Neutrophil (primary cell): Measurements from ENCODE around the gene RRN3.

Source experiments
- H3K27ac ChIP-seq: fragments of 200-600 bp; sonication (generic); 2 replicates; pipeline ENCODE4 v1.5.1; 2016; ENCODE audit warnings: mild to moderate bottlenecking, moderate library complexity
- H3K27me3 ChIP-seq: fragments of 200-600 bp; sonication (generic); 2 replicates; pipeline ENCODE4 v1.6.0; 2016; ENCODE audit warnings: mild to moderate bottlenecking
- H3K36me3 ChIP-seq: fragments of 200-600 bp; sonication (generic); 2 replicates; pipeline ENCODE4 v1.5.1; 2017
- H3K4me1 ChIP-seq, 2 experiments: fragments of 200-600 bp in 1 of 2; sonication (generic) in 1 of 2; 1 replicate in 1 of 2; 2 replicates in 1 of 2; pipeline versions ENCODE4 v1.5.1 to v1.6.1; 2013 to 2016; ENCODE audit warnings: low read depth in 1 of 2, low read length in 1 of 2, mild to moderate bottlenecking in 1 of 2, moderate library complexity in 1 of 2; ENCODE audit not compliant: control insufficient read depth in 1 of 2, insufficient read depth in 1 of 2
- H3K4me3 ChIP-seq, 2 experiments: fragments of 200-600 bp in 1 of 2; sonication (generic) in 1 of 2; 1 replicate in 1 of 2; 2 replicates in 1 of 2; pipeline ENCODE4 v1.5.1; 2013 to 2016; ENCODE audit warnings: low read depth in 1 of 2, low read length in 1 of 2, mild to moderate bottlenecking in 1 of 2, moderate library complexity in 1 of 2
- H3K9me3 ChIP-seq: fragments of 200-600 bp; sonication (generic); 2 replicates; pipeline ENCODE4 v1.5.1; 2016
- TF ChIP-seq, protein P1 (sequence below): fragments of 200-600 bp; sonication (generic); IDR thresholded peaks from 2 replicates; pipeline ENCODE4 v1.5.1; 2016; ENCODE audit warnings: antibody characterized with exemption

The RRN3 gene

DNA sequence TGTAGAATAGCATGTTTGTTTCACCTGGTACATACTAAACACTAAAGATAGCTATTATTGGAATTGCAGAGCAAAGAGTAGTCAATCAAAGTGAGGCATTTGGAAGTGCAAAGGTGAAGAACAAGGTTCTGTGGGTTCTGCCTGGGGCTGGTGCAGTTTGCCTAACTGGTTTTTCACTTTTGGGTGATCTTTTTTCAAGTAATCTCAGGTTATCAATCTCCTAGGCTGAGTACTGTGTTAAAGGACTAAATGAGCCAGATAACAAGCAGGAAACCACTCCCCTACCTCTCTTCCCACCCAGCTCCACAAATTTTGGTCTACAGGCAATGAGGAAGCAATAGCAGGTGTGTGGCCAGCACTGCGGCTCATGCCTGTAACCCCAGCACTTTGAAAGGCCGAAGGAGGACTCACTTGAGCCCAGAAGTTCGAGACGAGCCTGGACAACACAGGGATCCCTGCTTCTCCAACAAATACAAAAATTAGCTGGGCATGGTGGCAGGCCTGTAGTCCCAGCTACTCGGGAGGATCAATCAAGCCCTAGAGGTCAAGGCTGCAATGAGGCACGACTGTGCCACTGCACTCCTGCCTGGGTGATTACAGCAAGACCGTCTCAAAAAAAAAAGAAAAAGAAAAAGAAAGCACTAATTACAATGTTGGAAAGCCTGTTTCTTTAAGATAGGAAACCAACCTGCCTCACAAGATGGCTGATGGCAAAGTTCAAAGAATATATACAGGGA lies 36.2 kb downstream of the RRN3 start:
- H3K27me3 ChIP-seq = no peaks in the 10 kb centered on the region
- H3K9me3 ChIP-seq = no peaks in the 10 kb centered on the region
- H3K4me3 ChIP-seq = no peak overlapping the region
- H3K4me1 ChIP-seq = peaks cover 41 to 55% of the 10 kb centered on the region in 2 experiments
- TF ChIP-seq, protein P1, sequence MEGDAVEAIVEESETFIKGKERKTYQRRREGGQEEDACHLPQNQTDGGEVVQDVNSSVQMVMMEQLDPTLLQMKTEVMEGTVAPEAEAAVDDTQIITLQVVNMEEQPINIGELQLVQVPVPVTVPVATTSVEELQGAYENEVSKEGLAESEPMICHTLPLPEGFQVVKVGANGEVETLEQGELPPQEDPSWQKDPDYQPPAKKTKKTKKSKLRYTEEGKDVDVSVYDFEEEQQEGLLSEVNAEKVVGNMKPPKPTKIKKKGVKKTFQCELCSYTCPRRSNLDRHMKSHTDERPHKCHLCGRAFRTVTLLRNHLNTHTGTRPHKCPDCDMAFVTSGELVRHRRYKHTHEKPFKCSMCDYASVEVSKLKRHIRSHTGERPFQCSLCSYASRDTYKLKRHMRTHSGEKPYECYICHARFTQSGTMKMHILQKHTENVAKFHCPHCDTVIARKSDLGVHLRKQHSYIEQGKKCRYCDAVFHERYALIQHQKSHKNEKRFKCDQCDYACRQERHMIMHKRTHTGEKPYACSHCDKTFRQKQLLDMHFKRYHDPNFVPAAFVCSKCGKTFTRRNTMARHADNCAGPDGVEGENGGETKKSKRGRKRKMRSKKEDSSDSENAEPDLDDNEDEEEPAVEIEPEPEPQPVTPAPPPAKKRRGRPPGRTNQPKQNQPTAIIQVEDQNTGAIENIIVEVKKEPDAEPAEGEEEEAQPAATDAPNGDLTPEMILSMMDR = no peak
- no peak overlapping the region for H3K27ac ChIP-seq
- H3K36me3 ChIP-seq = no peaks in the 10 kb centered on the region

DNA sequence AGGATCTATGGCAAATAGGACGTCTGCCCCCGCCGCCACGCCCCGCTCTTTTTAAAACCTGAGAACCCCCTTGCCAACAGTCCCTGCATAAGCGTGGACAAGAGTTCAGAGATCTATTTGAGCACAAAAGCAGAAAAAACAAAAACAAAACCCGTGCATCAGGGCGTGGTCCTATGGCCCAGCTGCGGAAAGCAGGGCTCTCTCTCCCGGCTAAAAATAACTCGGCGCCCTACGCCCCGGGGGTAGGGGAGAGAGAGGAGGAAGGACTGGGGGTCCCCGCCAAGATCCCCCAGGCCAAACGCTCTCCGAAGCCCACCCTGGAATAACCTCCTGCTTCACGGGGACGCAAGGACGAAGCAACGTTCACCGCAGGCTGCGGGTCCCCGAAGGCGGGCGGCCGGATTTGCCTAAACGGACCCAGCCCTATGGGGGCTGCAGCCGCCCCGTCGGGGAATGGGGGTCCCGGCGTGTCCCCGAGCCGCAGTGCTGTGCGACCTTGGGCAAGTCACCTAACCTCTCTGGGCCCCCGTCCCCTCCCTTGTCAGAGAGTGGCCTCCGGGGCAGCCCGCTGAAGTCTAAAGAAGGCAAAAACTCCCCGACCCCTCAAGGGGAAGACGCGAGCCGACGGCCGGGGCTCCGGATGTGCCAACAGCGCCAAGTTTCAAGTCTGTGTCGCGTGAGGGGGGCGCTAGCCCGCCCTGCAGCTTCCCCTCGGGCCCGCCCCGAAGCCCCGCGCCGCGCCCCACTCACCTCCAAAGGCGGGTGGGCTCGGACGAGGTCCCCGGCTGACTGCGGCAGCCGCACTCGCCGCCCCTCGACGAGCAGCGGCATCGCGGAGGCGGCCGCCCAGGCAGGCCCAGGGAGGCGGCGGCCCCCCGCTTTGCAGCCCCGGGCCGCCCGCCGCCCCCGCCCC lies 38.7 kb downstream of the RRN3 start:
- TF ChIP-seq, protein P1 = no peak
- Histone ChIP-seq H3K36me3 (no peaks in the 10 kb centered on the region), H3K4me3 (peak overlapping the region; percentile 85 to 95), H3K9me3 (no peaks in the 10 kb centered on the region), H3K27me3 (no peaks in the 10 kb centered on the region), H3K4me1 (peaks cover 23 to 36% of the 10 kb centered on the region in 2 experiments), H3K27ac (peak overlapping the region; percentile 50)

DNA sequence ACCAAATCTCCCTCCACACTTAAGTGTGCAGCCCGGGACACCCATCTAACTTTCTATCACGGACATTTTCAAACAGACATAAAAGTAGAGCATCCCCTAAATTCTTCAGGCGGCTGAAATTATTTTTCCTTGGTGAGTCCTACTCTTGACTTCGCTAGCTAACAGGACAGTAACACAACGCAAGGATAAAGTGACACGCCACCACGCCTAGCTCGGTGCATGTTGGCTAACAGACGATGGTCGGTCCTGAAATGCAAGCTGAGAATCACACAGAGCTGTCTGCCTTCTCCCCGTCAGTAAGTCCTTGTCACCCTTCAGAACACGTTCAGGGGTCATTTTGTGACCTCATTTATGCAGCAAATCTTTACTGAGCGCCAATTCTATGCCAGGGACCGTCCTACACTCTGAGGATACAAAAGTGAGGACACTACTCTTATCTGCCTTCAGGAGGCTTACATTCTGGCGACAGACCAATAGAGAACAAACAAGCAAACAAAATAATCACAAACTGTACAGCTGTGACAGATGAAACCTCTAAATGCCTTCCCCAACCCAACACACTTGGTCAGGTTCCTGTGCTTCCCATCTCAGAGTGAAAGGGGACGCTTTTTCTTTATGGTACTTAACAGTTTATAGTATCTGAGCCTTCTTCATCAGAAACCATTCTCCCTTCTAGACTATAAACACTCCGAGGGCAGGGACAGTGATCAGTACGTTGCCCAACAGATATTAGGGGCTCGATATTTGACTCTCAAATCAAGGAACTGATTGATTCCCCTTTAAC lies 39.5 kb downstream of the RRN3 start:
- no peaks in the 10 kb centered on the region for H3K9me3 ChIP-seq
- H3K27ac ChIP-seq = no peak overlapping the region
- TF ChIP-seq, protein P1 = no peak
- no peaks in the 10 kb centered on the region for H3K27me3 ChIP-seq
- peak overlapping the region; percentile 85 to 95 for H3K4me3 ChIP-seq
- peaks cover 18 to 32% of the 10 kb centered on the region in 2 experiments for H3K4me1 ChIP-seq
- no peaks in the 10 kb centered on the region for H3K36me3 ChIP-seq

DNA sequence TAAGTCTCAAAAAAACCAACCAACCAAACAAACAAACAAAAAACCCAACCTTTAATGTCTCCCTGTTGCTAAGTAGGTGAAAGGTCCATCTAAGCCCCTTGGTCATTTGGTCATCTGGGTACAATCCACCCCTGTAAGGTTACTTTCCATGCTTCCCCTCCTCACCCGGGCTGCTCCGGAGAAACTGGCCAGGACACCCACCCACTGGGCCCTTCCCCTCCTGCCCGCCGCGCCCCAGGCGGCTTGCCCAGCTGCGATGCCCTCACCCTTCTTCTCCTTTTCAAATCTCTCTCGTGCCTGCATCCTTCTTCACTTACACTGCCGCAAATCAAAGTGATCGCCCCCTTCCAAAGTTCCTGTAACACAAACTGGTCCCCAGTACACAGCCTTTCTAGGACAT lies 40.2 kb downstream of the RRN3 start:
- H3K27me3 ChIP-seq = no peaks in the 10 kb centered on the region
- H3K4me1 ChIP-seq = peaks cover 18 to 32% of the 10 kb centered on the region in 2 experiments
- no peak overlapping the region for H3K27ac ChIP-seq
- no peaks in the 10 kb centered on the region for H3K36me3 ChIP-seq
- TF ChIP-seq, protein P1 = no peak
- H3K4me3 ChIP-seq = no peak overlapping the region
- H3K9me3 ChIP-seq = no peaks in the 10 kb centered on the region

DNA sequence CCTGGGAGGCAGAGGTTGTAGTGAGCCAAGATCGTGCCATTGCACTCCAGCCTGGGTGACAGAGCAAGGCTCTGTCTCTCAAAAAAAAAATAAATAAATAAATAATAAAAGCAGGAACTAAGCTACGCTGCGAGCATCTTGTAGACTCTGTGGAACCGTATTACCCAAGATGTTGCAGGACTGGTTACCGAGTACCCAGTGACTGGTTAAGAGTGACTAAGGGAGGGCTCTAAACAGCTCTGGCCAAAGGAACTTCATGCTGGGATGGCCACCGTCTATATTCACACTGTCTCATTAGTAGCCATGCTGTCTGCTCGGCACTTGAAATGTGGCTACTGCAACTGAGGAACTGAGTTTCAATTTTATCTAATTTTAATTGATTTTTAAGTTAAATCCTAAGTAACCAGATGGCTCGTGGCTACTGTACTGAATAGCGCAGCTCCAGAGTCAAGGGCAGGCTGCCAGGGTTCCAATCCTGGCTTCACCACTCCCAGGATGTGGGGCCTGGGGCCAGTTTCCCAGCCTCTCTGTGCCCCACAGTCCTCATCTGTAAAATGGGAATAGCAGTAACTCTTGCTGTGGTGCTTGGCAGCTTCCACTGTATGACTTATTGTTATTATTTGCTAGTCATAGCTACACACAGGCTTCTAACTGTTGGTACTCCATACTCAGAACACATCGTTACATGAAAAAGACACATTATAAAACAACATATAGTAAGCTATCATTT lies 41.2 kb downstream of the RRN3 start:
- H3K27ac ChIP-seq = peak overlapping the region; percentile 35
- TF ChIP-seq, protein P1 = no peak

More for the DNA sequence above, 41.2 kb downstream of the RRN3 start:
- Histone ChIP-seq H3K27me3 (no peaks in the 10 kb centered on the region), H3K9me3 (no peaks in the 10 kb centered on the region), H3K4me3 (no peak overlapping the region), H3K4me1 (peaks cover 18 to 32% of the 10 kb centered on the region in 2 experiments), H3K36me3 (no peaks in the 10 kb centered on the region)
